Fibroblast of the aortic adventitia (primary cell): ENCODE data around the gene CXCL1. TPM values are rescaled to one million over a fixed set of nuclear protein-coding genes. Genes with fewer than 3 reads are reported as not detected.

Experiments used
- DNase-seq: peaks from one replicate; pipeline ENCODE4 v3.0.0-alpha.2; 2010; ENCODE audit warnings: low read depth
- H3K4me3 ChIP-seq: 2 replicates; pipeline ENCODE4 v1.5.1; 2011; ENCODE audit warnings: low read depth, mild to moderate bottlenecking, control low read depth, low read length, moderate library complexity
- CTCF ChIP-seq: IDR thresholded peaks from 2 replicates; pipeline ENCODE4 v1.5.1; 2011; ENCODE audit warnings: mild to moderate bottlenecking, low read length, control low read depth, inconsistent platforms; ENCODE audit not compliant: insufficient read depth
- total RNA-seq: library from RNA; depleted of rRNA; stranded (reverse); fragments of >200 nt; gene quantifications from 2 replicates; pipeline ENCODE4 v1.2.3, GENCODE V29; 2012; ENCODE audit warnings: low replicate concordance

CXCL1 gene
- total RNA-seq, 1 donor: 5.2 TPM

GRCh38 chr4:73842696-73843095 lies 26.5 kb upstream of the CXCL1 start:
- no peak overlapping the region for H3K4me3 ChIP-seq
- no peak for DNase-seq
- no peak for TF ChIP-seq CTCF

GRCh38 chr4:73843369-73843768 lies 25.8 kb upstream of the CXCL1 start:
- no peak for TF ChIP-seq CTCF
- H3K4me3 ChIP-seq: no peak overlapping the region
- DNase-seq: no peak

GRCh38 chr4:73844345-73844744 lies 24.8 kb upstream of the CXCL1 start:
- no peak for TF ChIP-seq CTCF
- no peak overlapping the region for H3K4me3 ChIP-seq
- DNase-seq: peak; percentile 91

GRCh38 chr4:73844806-73845205 lies 24.4 kb upstream of the CXCL1 start:
- no peak overlapping the region for H3K4me3 ChIP-seq
- DNase-seq: no peak
- TF ChIP-seq CTCF: no peak

- H3K4me3 ChIP-seq: no peak overlapping the region
- no peak for DNase-seq
- TF ChIP-seq CTCF: no peak
Observed at GRCh38 chr4:73847526-73848182, 21.5 kb upstream of the CXCL1 start.

DNA sequence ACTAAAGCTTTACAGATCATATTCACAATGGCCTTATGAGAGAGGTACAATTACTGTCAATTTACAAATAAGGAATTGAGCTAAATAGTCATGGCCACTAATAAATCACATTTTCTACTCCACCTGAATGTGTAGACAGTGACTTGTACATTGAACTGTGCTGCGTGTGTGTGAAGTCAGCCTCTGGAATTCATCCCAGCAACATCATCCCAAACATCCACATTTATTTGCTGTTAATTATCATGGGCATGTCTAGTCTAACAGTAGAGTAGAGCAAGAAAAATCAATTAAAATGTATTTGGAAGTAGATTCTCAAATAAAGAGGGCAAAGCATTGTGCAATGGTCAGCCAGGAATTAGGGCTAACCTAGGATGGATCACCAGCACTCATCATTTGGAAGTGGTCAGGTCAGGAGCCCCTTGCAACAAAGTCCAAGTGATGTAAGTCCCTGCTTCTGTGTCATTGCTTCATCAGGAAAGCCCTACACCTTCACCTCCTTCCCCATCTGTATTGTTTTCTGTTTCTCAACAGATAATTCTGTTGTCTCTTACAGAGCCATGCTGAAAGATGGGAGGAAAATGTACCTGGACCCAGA lies 20.9 kb upstream of the CXCL1 start:
- TF ChIP-seq CTCF: no peak
- no peak overlapping the region for H3K4me3 ChIP-seq
- no peak for DNase-seq
